Gastroesophageal sphincter (tissue), 3 donors: ENCODE measurements around the gene UBE2D4.
"Not testable (repeated sequence)": the region's sequence is repeated elsewhere in the genome, so short reads cannot be mapped to it uniquely, and the experiment has no call there.

Experiments used
- EP300 ChIP-seq: sonication (generic); formaldehyde crosslinking; IDR thresholded peaks from one replicate; pipeline ENCODE4 v1.6.1; 2017; ENCODE audit warnings: antibody characterized with exemption, mild to moderate bottlenecking
- POLR2AphosphoS5 ChIP-seq: sonication (generic); formaldehyde crosslinking; IDR thresholded peaks from one replicate; pipeline ENCODE4 v1.6.1; 2017; ENCODE audit warnings: antibody characterized with exemption
- TF ChIP-seq, protein P1 (sequence below), 4 experiments: fragments of 200-600 bp in 2 of 4; fragments of 450-650 bp in 2 of 4; sonication (generic) in 1 of 4; IDR thresholded peaks; one replicate each; pipeline ENCODE4 v1.5.1; 2017 to 2019; ENCODE audit warnings: antibody characterized with exemption in 4 of 4, mild to moderate bottlenecking in 2 of 4, moderate library complexity in 2 of 4

DNA sequence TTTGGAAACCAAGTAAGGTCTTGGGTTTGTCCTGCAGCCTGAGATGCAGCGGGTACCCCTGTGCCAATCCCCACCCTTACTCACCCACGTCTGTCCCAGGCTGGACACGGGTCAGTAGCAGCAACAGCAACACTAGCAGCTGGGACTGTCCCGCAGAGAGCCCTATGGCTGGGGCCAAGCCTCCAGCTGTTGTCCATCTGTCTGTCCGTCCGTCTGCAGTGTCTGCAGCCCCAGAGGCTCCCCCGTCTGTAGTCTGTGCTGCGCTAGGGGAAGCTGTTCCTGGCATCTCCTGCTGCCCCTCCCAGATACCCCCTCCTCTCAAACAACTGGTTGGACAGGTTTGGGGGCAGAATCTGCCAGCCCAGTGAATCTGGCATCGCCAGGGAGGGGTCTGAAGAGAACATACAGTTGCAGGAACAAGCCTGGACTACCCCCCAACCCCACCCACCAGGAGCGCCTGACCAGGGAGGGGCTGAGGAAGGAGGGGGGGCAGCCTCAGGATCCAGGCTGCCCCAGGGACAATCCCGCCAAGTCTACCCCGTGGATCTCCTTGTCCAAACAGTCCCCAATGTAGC, 63.9 kb downstream of the UBE2D4 start:
- TF ChIP-seq, protein P1, sequence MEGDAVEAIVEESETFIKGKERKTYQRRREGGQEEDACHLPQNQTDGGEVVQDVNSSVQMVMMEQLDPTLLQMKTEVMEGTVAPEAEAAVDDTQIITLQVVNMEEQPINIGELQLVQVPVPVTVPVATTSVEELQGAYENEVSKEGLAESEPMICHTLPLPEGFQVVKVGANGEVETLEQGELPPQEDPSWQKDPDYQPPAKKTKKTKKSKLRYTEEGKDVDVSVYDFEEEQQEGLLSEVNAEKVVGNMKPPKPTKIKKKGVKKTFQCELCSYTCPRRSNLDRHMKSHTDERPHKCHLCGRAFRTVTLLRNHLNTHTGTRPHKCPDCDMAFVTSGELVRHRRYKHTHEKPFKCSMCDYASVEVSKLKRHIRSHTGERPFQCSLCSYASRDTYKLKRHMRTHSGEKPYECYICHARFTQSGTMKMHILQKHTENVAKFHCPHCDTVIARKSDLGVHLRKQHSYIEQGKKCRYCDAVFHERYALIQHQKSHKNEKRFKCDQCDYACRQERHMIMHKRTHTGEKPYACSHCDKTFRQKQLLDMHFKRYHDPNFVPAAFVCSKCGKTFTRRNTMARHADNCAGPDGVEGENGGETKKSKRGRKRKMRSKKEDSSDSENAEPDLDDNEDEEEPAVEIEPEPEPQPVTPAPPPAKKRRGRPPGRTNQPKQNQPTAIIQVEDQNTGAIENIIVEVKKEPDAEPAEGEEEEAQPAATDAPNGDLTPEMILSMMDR (IDR thresholded peaks at IDR 0.05), result not testable (repeated sequence)
- not testable (repeated sequence) for TF ChIP-seq EP300, POLR2AphosphoS5
